HG03066 (cell line): ENCODE measurements around the gene COA6.
"Not testable (repeated sequence)": the region's sequence is repeated elsewhere in the genome, so short reads cannot be mapped to it uniquely, and the experiment has no call there.

Experiments
- ATAC-seq: cut with Tn5 transposase; IDR thresholded peaks from one replicate; pipeline ENCODE4 v1.9.1; 2021; ENCODE audit warnings: low read depth; ENCODE audit not compliant: unreplicated experiment

COA6 gene

GRCh38 chr1:234369033-234369430 lies 4.2 kb upstream of the COA6 start:
- ATAC-seq = no peak

DNA sequence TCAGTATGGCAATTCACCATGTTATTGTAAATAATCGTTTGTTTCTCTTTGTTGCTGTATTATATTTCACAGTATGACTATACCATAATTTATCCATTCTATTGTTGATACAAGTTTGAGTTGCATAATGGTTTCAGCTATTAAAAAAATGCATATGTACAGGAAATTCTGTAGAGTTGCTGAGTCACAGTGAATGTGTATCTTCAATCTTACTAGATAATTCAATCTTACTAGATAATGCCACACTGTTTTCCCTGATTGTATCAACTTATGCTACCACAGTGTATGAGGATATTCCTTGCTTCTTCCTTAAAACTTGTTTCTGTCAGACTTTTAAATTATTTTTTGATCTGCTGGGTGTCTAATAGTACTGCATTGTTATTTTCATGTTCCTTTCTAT lies 3.5 kb upstream of the COA6 start:
- no peak for ATAC-seq

GRCh38 chr1:234371414-234371813 lies 1.8 kb upstream of the COA6 start:
- ATAC-seq = no peak

DNA sequence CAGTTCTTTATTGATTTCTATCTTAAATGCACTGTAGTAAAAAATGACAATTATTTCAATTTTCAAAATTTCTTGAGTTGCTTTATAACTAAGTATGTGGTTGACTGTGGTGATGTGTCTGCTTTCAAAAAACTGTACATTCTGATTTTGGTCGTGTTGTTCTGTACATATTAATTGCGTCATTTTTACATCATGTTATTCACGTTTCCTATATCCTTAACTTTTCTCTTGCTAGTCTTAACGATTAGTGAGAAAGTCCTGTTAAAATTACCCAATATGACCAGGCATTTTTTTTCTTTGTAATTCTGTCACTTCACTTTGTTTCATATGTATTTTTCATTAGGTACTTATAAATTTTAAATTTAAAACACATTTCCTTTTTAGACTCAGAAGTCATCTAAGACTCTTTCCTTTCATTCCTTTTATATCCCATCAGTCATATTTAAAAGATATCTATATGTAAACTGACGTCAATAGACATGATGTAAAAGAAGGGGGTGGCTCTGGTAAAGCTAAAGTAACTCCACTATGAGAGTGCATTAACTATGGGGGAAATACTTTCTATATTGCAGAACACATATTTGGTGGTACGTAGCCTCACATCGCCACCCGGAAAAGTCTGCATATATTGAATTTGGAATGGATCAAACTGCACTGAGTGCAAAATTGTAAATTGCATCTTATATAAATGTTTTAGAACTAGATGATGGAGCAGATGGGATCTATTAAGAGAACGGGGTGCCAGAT lies 1.1 kb upstream of the COA6 start:
- ATAC-seq = no peak

- peak; percentile 15 for ATAC-seq
Observed at GRCh38 chr1:234373959-234374254, 651 bp downstream of the COA6 start.

DNA sequence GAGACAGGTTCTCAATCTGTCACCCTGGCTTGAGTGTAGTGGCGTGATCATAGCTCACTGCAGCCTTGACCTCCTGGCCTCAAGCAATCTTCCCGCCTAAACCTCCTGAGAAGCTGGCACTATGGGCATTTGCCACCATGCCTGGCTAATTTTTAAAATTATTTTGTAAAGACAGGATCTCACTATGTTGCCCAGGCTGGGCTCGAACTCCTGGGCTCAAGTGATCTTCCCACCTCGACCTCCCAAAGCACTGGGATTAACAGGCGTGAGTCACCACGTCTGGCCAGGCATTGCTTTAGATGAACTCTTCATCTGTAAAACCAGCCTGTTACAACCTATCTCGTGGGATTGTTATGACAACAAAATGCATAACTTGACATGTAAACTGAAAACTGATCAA lies 2.4 kb downstream of the COA6 start:
- ATAC-seq = no peak

DNA sequence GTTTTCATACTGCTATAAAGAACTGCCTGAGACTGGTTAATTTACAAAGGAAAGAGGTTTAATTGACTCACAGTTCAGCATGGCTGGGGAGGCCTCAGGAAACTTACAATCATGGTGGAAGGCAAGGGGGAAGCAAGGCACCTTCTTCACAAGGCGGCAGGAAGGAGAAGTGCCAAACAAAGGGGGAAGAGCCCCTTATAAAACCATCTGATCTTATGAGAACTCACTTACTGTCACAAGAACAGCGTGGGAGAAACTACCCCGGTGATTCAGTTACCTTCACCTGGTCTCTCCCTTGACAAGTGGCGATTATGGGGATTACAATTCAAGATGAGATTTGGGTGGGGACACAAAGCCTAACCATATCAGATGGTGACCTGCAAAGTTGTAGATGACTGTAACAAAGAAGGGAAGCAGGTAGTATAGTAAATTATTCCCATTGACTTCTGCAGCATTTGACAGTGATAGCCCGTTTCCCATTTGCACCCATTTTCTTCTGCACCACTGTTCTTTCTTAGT lies 6.4 kb downstream of the COA6 start:
- ATAC-seq = not testable (repeated sequence)

- no peak for ATAC-seq
Observed at GRCh38 chr1:234381699-234382555, 8.7 kb downstream of the COA6 start.

GRCh38 chr1:234386122-234386521 lies 12.9 kb downstream of the COA6 start:
- no peak for ATAC-seq

DNA sequence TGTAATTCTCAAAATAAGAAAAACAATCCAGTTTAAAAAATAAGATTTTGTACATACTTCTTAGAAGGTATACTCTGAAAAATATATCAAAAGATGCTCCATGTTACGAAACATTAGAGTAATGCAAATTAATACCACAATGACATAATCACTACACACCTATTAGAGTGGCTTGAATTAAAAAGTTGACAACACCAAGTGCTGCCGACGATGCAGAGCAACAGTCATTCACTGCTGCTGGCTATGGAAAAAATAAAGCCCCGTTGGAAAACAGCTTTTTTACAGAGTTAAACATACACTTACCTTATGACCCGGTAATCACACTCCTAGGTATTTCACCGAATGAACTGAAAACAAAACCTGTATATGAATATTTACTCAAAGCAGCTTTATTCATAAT lies 14.8 kb downstream of the COA6 start:
- no peak for ATAC-seq

DNA sequence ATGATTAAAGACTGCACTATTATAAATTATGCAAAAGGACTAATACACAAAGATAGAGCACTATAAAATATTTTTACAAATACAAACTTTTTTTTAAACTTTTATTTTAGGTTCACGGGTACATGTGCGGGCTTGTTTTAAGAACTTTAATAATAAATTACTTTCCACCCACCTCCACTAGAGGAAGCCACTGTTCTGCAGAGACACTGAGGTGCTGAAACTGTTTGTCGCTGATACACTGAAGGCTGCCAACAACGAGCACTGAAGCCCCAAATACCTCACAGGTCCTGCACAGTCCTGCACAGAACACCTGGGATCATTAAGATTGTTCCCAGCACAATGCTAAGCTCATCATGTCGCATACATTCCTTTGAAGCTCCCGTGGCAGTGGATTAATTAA lies 19.9 kb downstream of the COA6 start:
- ATAC-seq = no peak

GRCh38 chr1:234395297-234395696 lies 22.0 kb downstream of the COA6 start:
- ATAC-seq = no peak

DNA sequence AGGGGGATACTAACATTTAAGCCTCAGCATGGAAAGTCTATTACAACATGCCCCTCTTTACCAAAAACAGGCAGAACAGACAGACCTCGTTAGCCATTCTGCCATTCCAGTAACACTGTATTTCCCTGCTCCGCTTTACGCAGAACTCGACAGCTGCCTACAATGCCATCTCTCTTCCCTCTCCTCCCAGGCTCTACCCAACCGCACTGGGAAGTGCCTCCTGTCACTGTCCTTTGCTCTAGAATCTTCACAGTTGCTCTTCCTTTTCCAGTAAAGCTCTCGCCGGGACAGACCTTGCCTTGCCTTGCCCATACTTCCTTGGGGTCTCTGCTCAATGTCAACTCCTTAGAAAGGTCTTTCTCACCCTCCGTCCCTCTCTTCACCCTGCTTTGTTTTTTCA lies 22.8 kb downstream of the COA6 start:
- no peak for ATAC-seq

GRCh38 chr1:234396871-234397270 lies 23.6 kb downstream of the COA6 start:
- no peak for ATAC-seq

DNA sequence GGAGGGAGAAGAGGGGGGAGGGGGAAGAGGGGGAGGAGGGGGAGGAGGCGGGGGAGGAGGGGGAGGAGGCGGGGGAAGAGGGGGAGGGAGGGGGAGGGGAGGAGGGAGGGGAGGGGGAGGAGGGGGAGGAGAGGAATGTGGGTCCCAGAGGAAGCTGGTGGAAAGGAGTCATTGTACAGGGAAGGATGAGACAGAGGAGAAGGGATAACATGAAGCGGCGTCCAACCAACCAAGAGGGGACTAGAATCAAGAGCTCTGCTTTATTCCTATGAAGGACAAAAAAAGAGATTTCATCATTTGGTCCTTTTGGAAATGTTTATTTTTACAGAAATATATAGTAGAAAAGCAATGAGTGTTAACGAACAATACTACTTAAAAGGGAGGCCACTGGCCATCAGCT lies 24.5 kb downstream of the COA6 start:
- ATAC-seq = no peak

- peak; percentile 54 for ATAC-seq
Observed at GRCh38 chr1:234398849-234399381, 25.7 kb downstream of the COA6 start.

- ATAC-seq = not testable (repeated sequence)
Observed at GRCh38 chr1:234399515-234399914, 26.3 kb downstream of the COA6 start.

GRCh38 chr1:234400773-234401172 lies 27.5 kb downstream of the COA6 start:
- no peak for ATAC-seq

DNA sequence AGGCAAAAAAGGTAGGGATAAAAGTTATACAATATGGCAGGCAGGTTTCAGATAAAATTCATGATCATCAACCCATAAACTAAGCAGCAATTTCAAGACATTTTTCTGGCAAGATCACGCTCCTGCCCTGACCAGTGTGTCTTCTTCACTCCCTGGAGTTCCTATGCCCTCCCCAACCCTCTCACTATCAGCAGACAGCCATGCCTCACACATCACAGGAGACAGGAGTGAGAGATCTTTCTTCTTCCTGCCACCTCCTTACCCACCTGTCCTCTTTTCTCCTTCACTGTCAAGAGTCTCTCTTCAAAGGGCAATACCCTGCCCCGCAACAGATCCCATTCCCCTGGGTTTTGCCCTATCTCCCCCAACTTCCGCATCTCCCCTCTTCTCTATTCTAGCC lies 28.4 kb downstream of the COA6 start:
- ATAC-seq = no peak

DNA sequence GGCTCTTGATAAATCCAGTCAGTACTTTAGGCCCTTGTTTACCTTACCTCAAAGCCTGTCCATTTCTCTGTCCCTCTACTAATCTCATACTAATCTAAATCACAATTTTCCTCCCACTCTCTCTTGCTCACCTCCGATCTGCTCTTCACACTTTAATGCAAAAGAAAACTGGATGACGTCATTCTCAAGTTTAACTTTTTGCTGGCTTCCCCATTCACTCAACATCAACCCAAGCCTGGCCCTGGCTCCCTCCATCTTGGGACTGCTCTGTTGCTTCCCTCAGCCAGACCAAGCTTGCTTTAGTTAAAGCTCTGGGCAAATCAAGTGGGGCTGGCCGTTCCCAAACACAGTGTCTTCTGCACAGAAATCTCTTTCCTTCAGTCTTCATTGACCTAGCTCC lies 29.7 kb downstream of the COA6 start:
- ATAC-seq = no peak

DNA sequence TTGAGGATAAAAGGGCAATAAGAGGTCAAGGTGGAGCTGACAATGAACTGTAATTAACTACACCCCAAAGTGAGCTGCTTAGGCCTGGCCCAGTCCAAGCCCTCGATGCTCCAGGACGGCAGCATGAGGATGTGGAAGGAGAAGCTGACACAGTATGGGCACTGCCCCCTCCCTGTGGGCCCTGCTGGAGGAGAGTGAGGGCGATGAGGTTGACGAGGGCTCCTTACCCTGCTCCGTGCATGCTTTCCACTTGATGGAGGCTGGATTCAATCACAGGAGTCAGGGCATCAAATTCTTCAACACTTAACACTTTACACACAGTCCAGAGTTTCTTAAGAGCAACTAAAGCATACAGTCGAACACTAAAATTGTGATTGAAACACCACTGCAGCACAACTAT lies 32.4 kb downstream of the COA6 start:
- ATAC-seq = no peak

- no peak for ATAC-seq
Observed at GRCh38 chr1:234406871-234407270, 33.6 kb downstream of the COA6 start.
